Measurements from ENCODE around the gene RRP15.

DNA sequence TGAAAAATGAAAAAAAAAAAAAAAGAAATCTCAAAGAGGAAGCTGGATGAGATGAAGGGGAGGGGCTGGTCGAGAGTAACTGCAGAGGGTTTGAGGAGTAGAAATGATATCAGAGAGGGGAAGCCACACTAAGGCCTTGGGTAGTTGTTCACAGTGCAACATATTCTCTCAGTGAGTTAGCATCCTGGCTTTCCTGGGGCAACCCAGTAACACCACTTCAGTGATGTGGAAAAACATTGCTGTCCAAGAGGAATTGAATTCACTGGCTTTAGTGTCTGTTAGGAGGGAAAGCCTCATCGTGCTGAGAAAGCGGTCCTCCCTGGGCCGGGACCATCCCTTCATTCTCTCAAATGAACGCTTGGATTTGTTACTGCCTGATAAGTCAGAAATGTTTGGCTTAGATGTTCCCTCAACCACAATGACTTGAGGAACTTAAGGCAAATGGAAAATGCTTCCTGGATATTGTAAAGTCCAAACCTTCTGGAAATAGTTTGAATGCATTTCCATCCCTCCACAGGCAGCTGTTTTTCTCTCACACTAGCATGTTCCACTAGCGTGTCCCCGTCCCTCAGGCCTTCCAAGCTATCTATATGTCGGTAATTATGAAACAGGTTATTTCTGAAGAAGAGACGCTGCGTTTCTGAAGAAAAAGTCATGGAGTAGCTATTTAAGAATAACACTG, 72.3 kb downstream of the RRP15 start:
- no peak for TF ChIP-seq CTCF (IDR thresholded peaks at IDR 0.05; ENCODE audit: insufficient read depth, low read depth, low read length)
- TF ChIP-seq EZH2 (IDR thresholded peaks at IDR 0.05; ENCODE audit: insufficient read depth, low read length): no peak
